ENCODE data around the gene TAGLN2.

TAGLN2 gene

GRCh38 chr1:159883134-159883533 is 42.2 kb downstream of the TAGLN2 start:
- no peak overlapping the region for H3K4me3 ChIP-seq (ENCODE audit: low read depth, low read length)
- TF ChIP-seq CTCF (IDR thresholded peaks at IDR 0.05; ENCODE audit: low read depth, low read length): no peak

- no peak for TF ChIP-seq CTCF (IDR thresholded peaks at IDR 0.05; ENCODE audit: low read depth, low read length)
- no peak overlapping the region for H3K4me3 ChIP-seq (ENCODE audit: low read depth, low read length)
Measured at GRCh38 chr1:159882527-159882862, 42.8 kb downstream of the TAGLN2 start.

GRCh38 chr1:159881622-159882526 is 43.4 kb downstream of the TAGLN2 start:
- no peak overlapping the region for H3K4me3 ChIP-seq (ENCODE audit: low read depth, low read length)
- no peak for TF ChIP-seq CTCF (IDR thresholded peaks at IDR 0.05; ENCODE audit: low read depth, low read length)

- no peak overlapping the region for H3K4me3 ChIP-seq (ENCODE audit: low read depth, low read length)
- TF ChIP-seq CTCF (IDR thresholded peaks at IDR 0.05; ENCODE audit: low read depth, low read length): no peak
Measured at GRCh38 chr1:159880430-159880829, 44.9 kb downstream of the TAGLN2 start.

- H3K4me3 ChIP-seq (ENCODE audit: low read depth, low read length): no peak overlapping the region
- TF ChIP-seq CTCF (IDR thresholded peaks at IDR 0.05; ENCODE audit: low read depth, low read length): no peak
Measured at GRCh38 chr1:159879977-159880376, 45.3 kb downstream of the TAGLN2 start.

- no peak overlapping the region for H3K4me3 ChIP-seq (ENCODE audit: low read depth, low read length)
- TF ChIP-seq CTCF (IDR thresholded peaks at IDR 0.05; ENCODE audit: low read depth, low read length): no peak
Measured at GRCh38 chr1:159879136-159879535, 46.2 kb downstream of the TAGLN2 start.

GRCh38 chr1:159877695-159878444 is 47.4 kb downstream of the TAGLN2 start:
- TF ChIP-seq CTCF (IDR thresholded peaks at IDR 0.05; ENCODE audit: low read depth, low read length): no peak
- H3K4me3 ChIP-seq (ENCODE audit: low read depth, low read length): no peak overlapping the region

All from WI38 (cell line).